ENCODE measurements around the gene LGR6.

- TF ChIP-seq SP1 (IDR thresholded peaks at IDR 0.05; ENCODE audit: low read depth, low read length) (peak; percentile 43), RB1 (IDR thresholded peaks at IDR 0.05; ENCODE audit: borderline replicate concordance) (no peak)
Measured at GRCh38 chr1:202164271-202165037, 29.1 kb upstream of the LGR6 start.
